ENCODE results near the gene PNRC2. TPM values are rescaled to one million over a fixed set of nuclear protein-coding genes. Genes with fewer than 3 reads are reported as not detected.

Gene PNRC2, protein sequence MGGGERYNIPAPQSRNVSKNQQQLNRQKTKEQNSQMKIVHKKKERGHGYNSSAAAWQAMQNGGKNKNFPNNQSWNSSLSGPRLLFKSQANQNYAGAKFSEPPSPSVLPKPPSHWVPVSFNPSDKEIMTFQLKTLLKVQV
- total RNA-seq, result 100 to 1,000 TPM; 139 to 173 (median 153) TPM

DNA sequence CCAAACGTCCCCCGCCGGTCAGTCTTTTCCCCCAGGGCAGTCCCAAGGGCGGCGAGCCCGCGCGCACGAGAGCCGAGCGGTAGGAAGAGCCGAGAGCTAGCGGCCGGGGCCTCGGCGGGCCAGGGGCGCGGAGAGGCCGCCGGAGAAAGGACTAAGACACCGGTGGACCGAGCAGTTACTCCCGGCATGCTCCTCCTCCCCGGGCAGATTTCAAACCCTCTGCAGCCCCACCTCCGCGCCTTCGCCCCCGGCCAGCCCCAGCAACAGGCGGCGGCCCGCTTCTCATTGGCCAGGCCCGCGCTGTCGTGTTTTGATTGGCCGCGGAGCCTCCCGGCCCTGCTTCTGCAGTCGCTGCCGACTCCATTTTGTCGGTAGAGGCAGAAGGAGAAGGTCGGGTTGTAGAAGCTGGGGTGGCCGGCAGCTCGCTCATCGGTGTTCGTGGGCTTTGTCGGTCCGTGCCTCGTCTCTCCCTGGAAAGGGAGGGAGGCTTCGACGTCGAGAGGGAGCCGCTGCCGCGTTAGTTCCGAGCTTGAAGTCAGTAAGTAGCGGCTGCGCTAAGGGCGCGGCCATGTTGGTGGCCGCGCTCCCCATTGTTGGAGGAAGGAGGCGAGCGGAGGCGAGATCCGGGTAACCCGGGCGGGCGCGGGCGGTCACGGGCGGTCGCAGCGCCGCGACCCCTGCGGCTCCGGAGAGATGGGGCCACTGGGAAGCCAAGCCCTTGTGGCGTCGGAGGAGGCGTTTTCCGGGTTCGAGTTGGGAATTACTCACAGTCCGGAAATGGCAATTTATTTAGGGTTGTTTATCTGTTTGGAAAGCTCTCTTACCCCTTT, at the start of gene PNRC2:
PNRC2 (plus strand) TSS at position 368 of the 830 bp plus-strand sequence. CDS start 1,630 bp downstream, outside the sequence.
- DNase-seq (ENCODE audit: low spot score) (peak; percentile 90), ATAC-seq (ENCODE audit: low FRiP score) (peak; percentile 95)
- TF ChIP-seq, protein P1, sequence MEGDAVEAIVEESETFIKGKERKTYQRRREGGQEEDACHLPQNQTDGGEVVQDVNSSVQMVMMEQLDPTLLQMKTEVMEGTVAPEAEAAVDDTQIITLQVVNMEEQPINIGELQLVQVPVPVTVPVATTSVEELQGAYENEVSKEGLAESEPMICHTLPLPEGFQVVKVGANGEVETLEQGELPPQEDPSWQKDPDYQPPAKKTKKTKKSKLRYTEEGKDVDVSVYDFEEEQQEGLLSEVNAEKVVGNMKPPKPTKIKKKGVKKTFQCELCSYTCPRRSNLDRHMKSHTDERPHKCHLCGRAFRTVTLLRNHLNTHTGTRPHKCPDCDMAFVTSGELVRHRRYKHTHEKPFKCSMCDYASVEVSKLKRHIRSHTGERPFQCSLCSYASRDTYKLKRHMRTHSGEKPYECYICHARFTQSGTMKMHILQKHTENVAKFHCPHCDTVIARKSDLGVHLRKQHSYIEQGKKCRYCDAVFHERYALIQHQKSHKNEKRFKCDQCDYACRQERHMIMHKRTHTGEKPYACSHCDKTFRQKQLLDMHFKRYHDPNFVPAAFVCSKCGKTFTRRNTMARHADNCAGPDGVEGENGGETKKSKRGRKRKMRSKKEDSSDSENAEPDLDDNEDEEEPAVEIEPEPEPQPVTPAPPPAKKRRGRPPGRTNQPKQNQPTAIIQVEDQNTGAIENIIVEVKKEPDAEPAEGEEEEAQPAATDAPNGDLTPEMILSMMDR (IDR thresholded peaks at IDR 0.05), result no peak

DNA sequence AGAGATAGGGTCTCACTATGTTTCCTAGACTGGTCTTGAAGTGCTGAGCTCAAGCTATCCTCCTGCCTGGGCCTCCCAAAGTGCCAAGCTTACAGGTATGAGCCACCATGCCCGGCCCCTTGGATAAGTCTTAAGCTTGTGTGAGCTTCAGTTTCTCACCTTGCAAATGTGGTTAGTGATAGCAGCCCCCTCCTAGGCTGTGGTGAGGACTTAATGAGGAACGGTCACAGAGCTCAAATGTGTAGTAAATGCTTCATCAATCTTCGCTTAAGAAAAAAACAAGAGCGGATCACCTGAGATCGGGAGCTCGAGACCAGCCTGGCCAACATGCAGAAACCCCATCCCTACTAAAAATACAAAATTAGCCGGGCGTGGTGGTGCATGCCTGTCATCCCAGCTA, 49.5 kb upstream of the PNRC2 start:
- TF ChIP-seq, protein P1 (IDR thresholded peaks at IDR 0.05), result no peak
- ATAC-seq (ENCODE audit: low FRiP score), result no peak
- no peak for DNase-seq (ENCODE audit: low spot score)

DNA sequence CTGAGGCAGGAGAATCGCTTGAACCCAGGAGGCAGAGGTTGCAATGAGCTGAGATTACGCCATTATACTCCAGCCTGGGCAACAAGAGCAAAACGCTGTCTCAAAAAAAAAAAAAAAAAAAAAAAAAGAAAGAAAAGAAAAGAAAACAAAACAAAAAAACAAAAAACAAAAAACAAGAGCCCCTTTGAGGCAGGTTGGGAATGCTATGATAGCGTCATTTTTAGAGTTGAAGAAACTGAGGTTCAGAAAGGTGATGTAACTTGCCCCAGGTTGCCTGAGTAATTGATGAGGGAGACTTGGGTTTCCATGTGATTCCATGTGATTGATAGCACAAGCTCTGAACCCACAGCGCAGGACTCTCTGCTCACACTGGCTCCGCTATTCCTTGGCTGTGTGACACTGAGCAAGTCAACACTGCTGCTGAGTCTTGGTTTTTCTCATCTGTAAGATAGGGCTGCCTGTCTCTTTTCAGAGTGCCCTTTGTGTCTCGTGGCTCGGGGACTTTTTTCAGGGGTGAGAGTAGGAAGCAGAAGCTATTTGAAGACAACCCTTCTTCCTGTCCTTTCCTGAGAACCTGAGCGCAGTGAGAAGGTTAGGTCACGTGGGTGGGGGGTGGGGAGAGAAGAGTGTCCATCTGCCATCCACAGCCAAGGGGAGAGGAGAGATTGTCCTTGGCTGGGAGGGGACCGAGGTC, 48.9 kb upstream of the PNRC2 start:
- DNase-seq (ENCODE audit: low spot score), result no peak
- ATAC-seq (ENCODE audit: low FRiP score), result no peak
- TF ChIP-seq, protein P1 (IDR thresholded peaks at IDR 0.05), result no peak

- ATAC-seq (ENCODE audit: low FRiP score) (no peak), DNase-seq (ENCODE audit: low spot score) (no peak)
- TF ChIP-seq, protein P1 (IDR thresholded peaks at IDR 0.05), result no peak
These were observed 47.7 kb upstream of the PNRC2 start for GRCh38 chr1:23911921-23912320.

DNA sequence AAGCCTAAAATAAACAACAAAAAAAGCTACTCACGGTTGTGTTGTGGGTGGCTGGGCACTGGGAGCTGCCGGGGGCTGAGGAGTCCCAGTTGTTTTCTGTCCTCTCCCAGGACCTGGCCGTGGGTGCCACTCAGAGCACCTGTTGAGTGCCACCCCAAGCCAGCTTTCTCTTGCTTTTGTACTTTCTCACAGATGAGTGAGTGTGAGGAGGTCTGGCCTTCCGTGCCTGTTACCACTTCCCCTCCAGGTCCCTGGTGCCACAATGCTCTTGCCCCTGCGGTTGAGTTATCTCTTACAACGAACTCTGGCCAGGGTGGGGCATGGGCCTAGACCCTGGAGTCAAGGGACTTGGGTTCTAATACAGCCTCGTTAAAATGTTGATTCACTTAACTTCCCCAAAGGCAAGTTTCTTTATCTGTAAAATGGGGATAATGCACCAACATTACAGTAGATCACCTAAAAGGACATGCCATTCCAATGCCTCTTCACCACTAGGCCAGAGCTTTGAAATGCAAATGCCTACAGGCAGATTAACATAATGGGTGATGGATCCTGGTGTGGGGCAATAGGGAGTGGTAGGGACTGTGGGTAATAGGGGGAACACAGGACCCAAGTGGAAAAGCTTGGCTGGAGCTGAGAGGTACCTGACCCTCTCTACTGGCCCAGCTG, 46.3 kb upstream of the PNRC2 start, which contains the start of gene CNR2:
CNR2 (minus strand) TSS at position 151 of the 669 bp plus-strand sequence. CDS start 37,745 bp downstream, outside the sequence.
- ATAC-seq (ENCODE audit: low FRiP score) (no peak), DNase-seq (ENCODE audit: low spot score) (no peak)
- TF ChIP-seq, protein P1 (IDR thresholded peaks at IDR 0.05), result no peak

- DNase-seq (ENCODE audit: low spot score) (no peak), ATAC-seq (ENCODE audit: low FRiP score) (no peak)
- TF ChIP-seq, protein P1 (IDR thresholded peaks at IDR 0.05), result no peak
These were observed 44.7 kb upstream of the PNRC2 start for GRCh38 chr1:23914921-23915320.

Data from omental fat pad (tissue), 4 donors.